Natural killer cell treated with Interleukin-12 subunit alpha and Interleukin-12 subunit beta and Interleukin-15 and Interleukin-18, amount 100 ng/mL, for 72 hours (primary cell): ENCODE measurements around the gene JARID2. TPM values are rescaled to one million over a fixed set of nuclear protein-coding genes. Genes with fewer than 3 reads are reported as not detected.

Experiments used
- ATAC-seq, 2 donors: fragments of 150-1000 bp; cut with Tn5 transposase in 1 of 2; sonication (Bioruptor Pico), chemical (Tn5 transposase) in 1 of 2; 2 replicates each; pipeline ENCODE4 v1.10.0; 2021
- DNase-seq: peaks from one replicate; pipeline ENCODE4 v3.0.0; 2022; ENCODE audit warnings: low spot score
- H3K27ac Mint-ChIP-seq, 2 donors: 1 replicate in 1 of 2; 2 replicates in 1 of 2; pipeline ENCODE4 v1.8.0; 2022; ENCODE audit warnings: mixed read lengths in 2 of 2, mild to moderate bottlenecking in 1 of 2, moderate library complexity in 1 of 2
- H3K27me3 Mint-ChIP-seq, 2 donors: 1 replicate in 1 of 2; 2 replicates in 1 of 2; pipeline ENCODE4 v1.8.0; 2022; ENCODE audit warnings: mixed read lengths in 2 of 2
- H3K36me3 Mint-ChIP-seq: one replicate; pipeline ENCODE4 v1.8.0; 2022; ENCODE audit warnings: mixed read lengths
- H3K4me1 Mint-ChIP-seq, 2 donors: 1 replicate in 1 of 2; 2 replicates in 1 of 2; pipeline ENCODE4 v1.8.0; 2022; ENCODE audit warnings: low read depth in 2 of 2, mixed read lengths in 2 of 2, mild to moderate bottlenecking in 1 of 2
- H3K4me3 Mint-ChIP-seq: one replicate; pipeline ENCODE4 v1.8.0; 2022; ENCODE audit warnings: mixed read lengths
- H3K9me3 Mint-ChIP-seq: 2 replicates; pipeline ENCODE4 v1.8.0; 2022; ENCODE audit warnings: mixed read lengths
- total RNA-seq, 2 donors: library from RNA; stranded (reverse); gene quantifications; one replicate each; pipeline ENCODE4 v1.2.3, GENCODE V29; 2022

Gene JARID2
- total RNA-seq, 2 donors from 2014 or later: 28.6 to 34.9 TPM

GRCh38 chr6:15252195-15252594 lies 6.3 kb downstream of the JARID2 start:
- H3K9me3 Mint-ChIP-seq: no peaks in the 10 kb centered on the region

GRCh38 chr6:15253203-15254022 lies 7.5 kb downstream of the JARID2 start:
- Mint-ChIP-seq H3K27ac (peak overlapping the region; percentile 95 to 96), H3K4me3 (peak overlapping the region; percentile 83), H3K9me3 (no peaks in the 10 kb centered on the region), H3K4me1 (peaks cover 84 to 91% of the 10 kb centered on the region in 2 donors), H3K27me3 (no peaks in the 10 kb centered on the region), H3K36me3 (peaks cover 11% of the 10 kb centered on the region)
- DNase-seq: no peak
- no peak for ATAC-seq

More at GRCh38 chr6:15252195-15252594, 6.3 kb downstream of the JARID2 start:
- peaks cover 73 to 85% of the 10 kb centered on the region in 2 donors for H3K4me1 Mint-ChIP-seq
- no peaks in the 10 kb centered on the region for H3K27me3 Mint-ChIP-seq
- H3K27ac Mint-ChIP-seq: peak overlapping the region; percentile 95 to 96
- DNase-seq (no peak), ATAC-seq (no peak)
- peaks cover 11% of the 10 kb centered on the region for H3K36me3 Mint-ChIP-seq
- H3K4me3 Mint-ChIP-seq: peak overlapping the region; percentile 83

DNA sequence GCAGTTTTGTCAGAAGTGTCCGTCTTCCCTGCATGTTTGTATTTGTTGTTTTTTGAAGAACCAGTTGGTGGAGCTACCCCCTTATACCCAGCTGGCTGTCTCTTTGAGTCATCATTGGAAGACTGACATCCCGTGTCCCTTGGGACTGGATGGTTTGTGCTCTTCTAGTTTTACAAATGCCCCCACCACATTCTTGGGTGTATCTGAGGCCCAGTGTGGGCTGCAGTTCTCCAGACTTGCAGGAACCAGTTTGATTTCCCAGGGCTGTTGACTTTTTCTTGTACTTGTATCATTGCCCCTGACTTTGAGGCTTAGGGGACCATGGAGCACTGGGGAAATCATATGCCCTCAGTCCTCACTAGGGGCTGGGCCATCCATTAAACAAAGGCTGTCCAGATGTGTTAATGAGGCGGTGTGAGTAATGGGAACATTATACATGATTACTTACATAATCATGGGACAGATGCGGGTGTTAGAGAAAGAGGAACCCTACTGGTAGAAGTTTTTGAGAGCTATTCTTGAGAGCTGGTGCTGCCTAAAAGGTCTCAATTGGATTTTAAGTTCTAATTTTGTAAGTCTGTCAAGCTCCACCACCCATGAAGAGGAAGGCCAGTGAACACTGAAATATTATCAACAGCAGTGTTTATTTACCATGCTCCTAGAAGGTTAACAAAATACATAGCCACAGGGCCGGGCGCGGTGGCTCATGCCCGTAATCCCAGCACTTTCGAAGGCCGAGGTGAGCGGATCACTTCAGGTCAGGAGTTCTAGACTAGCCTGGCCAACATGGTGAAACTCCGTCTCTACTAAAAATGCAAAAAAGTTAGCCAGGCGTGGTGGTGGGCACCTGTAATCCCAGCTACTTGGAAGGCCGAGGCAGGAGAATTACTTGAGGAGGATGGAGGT lies 8.5 kb downstream of the JARID2 start:
- Mint-ChIP-seq H3K36me3 (peaks cover 11% of the 10 kb centered on the region), H3K9me3 (no peaks in the 10 kb centered on the region), H3K27me3 (no peaks in the 10 kb centered on the region), H3K4me1 (peaks cover 88 to 94% of the 10 kb centered on the region in 2 donors), H3K4me3 (peak overlapping the region; percentile 83), H3K27ac (peak overlapping the region; percentile 95 to 96)
- ATAC-seq (no peak), DNase-seq (no peak)

DNA sequence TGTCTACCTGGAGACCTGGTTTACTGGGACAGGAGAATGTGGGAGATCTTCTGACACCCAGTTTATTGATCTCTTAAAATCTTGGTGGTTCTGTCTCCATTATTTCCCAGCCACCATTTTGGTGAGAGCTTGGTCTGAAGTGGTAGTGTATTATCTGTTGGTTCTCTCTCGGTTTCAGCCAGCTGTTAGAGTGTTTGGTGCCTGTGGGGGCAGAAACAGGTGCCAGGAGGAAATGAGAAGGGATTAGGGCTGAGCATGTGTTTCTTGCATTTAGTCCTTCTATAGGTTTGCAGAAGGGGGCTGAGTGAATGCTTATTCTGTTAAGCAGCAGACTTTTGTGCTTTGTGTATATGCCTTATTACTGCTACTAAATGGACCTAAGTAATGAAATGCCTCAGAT lies 9.6 kb downstream of the JARID2 start:
- Mint-ChIP-seq H3K4me1 (peaks cover 90 to 94% of the 10 kb centered on the region in 2 donors), H3K9me3 (no peaks in the 10 kb centered on the region), H3K27ac (peak overlapping the region; percentile 70 to 96), H3K27me3 (no peaks in the 10 kb centered on the region), H3K4me3 (peak overlapping the region; percentile 6), H3K36me3 (peaks cover 11% of the 10 kb centered on the region)
- DNase-seq: no peak
- peak in 1 of 2 donors; percentile 64 for ATAC-seq

- peak overlapping the region; percentile 70 to 96 for H3K27ac Mint-ChIP-seq
- DNase-seq (no peak), ATAC-seq (peak in 1 of 2 donors; percentile 58)
- H3K27me3 Mint-ChIP-seq: no peaks in the 10 kb centered on the region
- H3K4me3 Mint-ChIP-seq: no peak overlapping the region
- H3K9me3 Mint-ChIP-seq: no peaks in the 10 kb centered on the region
- H3K36me3 Mint-ChIP-seq: peaks cover 11% of the 10 kb centered on the region
- peaks cover 91 to 94% of the 10 kb centered on the region in 2 donors for H3K4me1 Mint-ChIP-seq
These were observed 10.1 kb downstream of the JARID2 start for GRCh38 chr6:15255909-15256395.

- peak overlapping the region; percentile 70 to 96 for H3K27ac Mint-ChIP-seq
- no peaks in the 10 kb centered on the region for H3K9me3 Mint-ChIP-seq
- H3K27me3 Mint-ChIP-seq: no peaks in the 10 kb centered on the region
- no peak for DNase-seq
- ATAC-seq: no peak
- H3K4me3 Mint-ChIP-seq: peak overlapping the region; percentile 71
- H3K36me3 Mint-ChIP-seq: peaks cover 11% of the 10 kb centered on the region
- peaks cover 92 to 94% of the 10 kb centered on the region in 2 donors for H3K4me1 Mint-ChIP-seq
These were observed 10.8 kb downstream of the JARID2 start for GRCh38 chr6:15256538-15257271.

DNA sequence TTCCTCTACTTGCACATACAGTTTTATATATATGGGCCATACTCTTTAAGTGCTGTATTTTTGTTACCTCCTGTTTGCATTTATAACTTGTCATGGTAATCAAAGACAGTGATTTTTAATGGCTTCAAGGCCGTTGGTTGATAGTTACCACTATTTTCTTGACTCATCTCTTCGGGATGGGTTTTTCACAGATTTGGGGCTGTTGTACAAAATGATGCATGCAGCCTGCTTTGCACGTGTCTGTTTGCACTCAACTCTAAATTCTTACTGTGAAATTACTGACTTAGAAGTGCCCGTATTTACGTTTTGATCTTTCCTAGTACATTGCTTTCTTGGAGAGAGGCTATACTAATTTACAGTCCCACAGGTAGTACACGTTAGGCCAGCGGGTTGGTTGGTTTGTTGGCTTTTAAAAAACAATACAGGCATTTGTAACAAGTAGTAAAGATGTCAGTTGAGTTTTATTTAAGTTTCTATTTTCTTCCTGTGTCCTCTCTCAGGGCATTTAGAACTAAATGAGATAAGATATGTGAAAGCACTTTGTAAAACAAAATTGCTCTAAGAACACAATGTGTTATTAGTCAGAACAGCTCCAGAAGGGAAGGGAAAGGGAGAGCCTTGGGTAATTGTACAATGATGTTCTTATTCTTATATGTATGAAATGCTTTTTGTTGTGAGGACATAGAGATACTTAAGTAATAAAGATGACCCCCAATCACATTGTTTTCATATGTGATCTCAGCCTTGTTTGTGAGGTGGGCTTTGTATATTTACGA lies 11.7 kb downstream of the JARID2 start:
- peaks cover 16% of the 10 kb centered on the region for H3K36me3 Mint-ChIP-seq
- no peaks in the 10 kb centered on the region for H3K27me3 Mint-ChIP-seq
- H3K27ac Mint-ChIP-seq: peak overlapping the region; percentile 70 to 96
- peaks cover 88 to 92% of the 10 kb centered on the region in 2 donors for H3K4me1 Mint-ChIP-seq
- ATAC-seq: no peak
- no peaks in the 10 kb centered on the region for H3K9me3 Mint-ChIP-seq
- no peak for DNase-seq
- H3K4me3 Mint-ChIP-seq: peak overlapping the region; percentile 71

GRCh38 chr6:15259766-15260098 lies 13.9 kb downstream of the JARID2 start:
- Mint-ChIP-seq H3K4me3 (peak overlapping the region; percentile 19), H3K9me3 (no peaks in the 10 kb centered on the region), H3K27me3 (no peaks in the 10 kb centered on the region), H3K27ac (peak overlapping the region; percentile 70 to 96), H3K36me3 (peaks cover 5% of the 10 kb centered on the region), H3K4me1 (peaks cover 85 to 91% of the 10 kb centered on the region in 2 donors)
- no peak for ATAC-seq
- no peak for DNase-seq

DNA sequence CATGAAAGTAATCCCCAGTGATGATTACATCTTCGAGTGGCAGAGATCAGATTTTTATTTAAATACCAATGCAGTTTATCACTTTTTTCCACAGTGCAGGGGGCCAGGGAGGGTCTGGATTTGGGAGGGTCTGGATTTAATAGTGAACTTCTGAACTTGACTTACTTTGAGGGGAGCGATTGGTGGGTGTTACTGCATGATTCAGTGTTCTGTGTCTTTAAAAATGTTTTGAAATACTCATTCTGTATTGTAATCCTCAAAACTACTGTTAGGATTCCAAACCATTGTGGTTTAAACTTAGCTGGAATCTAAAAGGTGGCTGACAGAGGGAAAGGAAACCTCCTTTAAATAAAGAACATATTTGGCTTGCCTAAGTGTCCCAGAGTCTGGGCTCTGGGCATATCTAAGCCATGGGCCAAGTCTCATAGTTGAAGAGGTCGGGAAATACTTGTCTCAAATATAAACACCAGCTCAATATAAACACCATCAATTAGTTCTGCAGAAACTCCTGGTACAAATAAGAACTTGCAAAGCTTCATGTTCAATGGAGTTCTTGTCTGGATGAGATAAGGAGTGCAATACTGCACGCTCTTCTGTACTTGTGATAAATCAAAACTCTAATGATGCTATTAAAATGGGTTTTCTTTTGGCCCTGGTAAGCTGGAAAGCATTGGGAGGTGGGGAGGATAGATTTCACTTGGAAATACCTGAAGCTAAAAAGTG lies 14.4 kb downstream of the JARID2 start:
- Mint-ChIP-seq H3K4me1 (peaks cover 85 to 94% of the 10 kb centered on the region in 2 donors), H3K9me3 (no peaks in the 10 kb centered on the region), H3K36me3 (peaks cover 5% of the 10 kb centered on the region), H3K27ac (peak overlapping the region; percentile 70 to 96), H3K4me3 (peak overlapping the region; percentile 19), H3K27me3 (no peaks in the 10 kb centered on the region)
- ATAC-seq (no peak), DNase-seq (no peak)

GRCh38 chr6:15263780-15264374 lies 18.0 kb downstream of the JARID2 start:
- Mint-ChIP-seq H3K4me1 (peaks cover 87 to 94% of the 10 kb centered on the region in 2 donors), H3K27me3 (no peaks in the 10 kb centered on the region), H3K27ac (peak overlapping the region in 1 of 2 donors; percentile 24), H3K4me3 (peak overlapping the region; percentile 8), H3K9me3 (no peaks in the 10 kb centered on the region), H3K36me3 (peaks cover 5% of the 10 kb centered on the region)
- DNase-seq: no peak
- no peak for ATAC-seq

DNA sequence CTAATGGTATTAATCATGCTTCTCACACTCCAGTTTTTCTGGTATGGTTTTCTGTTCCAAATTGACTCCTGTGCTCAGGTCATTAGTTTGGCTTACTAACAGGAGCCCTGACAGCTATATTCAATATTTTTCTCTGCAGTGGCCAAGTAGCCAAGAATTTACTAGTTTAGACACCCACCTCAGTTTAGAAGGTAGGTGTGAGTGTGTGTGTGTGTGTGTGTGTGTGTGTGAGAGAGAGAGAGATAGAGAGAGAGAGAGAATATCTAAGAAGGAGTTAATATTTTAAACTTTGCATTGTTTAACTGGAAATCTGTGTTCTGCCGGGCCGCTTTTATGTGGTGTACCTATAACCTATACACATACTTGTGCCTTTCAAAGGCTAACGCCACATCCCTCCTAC lies 18.5 kb downstream of the JARID2 start:
- no peak for ATAC-seq
- no peaks in the 10 kb centered on the region for H3K27me3 Mint-ChIP-seq

More for the DNA sequence above, 18.5 kb downstream of the JARID2 start:
- Mint-ChIP-seq H3K9me3 (no peaks in the 10 kb centered on the region), H3K27ac (peak overlapping the region in 1 of 2 donors; percentile 24), H3K4me3 (peak overlapping the region; percentile 8), H3K36me3 (peaks cover 5% of the 10 kb centered on the region), H3K4me1 (peaks cover 84 to 94% of the 10 kb centered on the region in 2 donors)
- no peak for DNase-seq
